Heart left ventricle (tissue), 13 donors: ENCODE measurements around the gene TMEM135.

Experiments
- CTCF ChIP-seq, 12 donors: fragments of 200-600 bp; sonication (generic) in 4 of 12; IDR thresholded peaks; one replicate each; pipeline versions ENCODE4 v1.5.0 to v1.8.0; 2018 to 2022; ENCODE audit warnings: antibody characterized with exemption in 12 of 12, mild to moderate bottlenecking in 5 of 12
- POLR2A ChIP-seq, 2 donors: fragments of 450-650 bp; IDR thresholded peaks; one replicate each; pipeline ENCODE4 v1.6.1; 2017; ENCODE audit warnings: antibody characterized with exemption in 2 of 2, mild to moderate bottlenecking in 2 of 2, moderate library complexity in 2 of 2
- donor health status: ischemic (EF 13 %, LVEDD 7.1; RV severe dilation, severe dysfunction).
- donor health status: DM: no; HTN: yes; CAD: no.
- donor health status: DM: no; HTN: no; CAD: no.
- donor health status: ischemic (EF 25% LVEDD 6.9; RV normal size, moderate dysfunction).
- donor health status: ischemic (EF 25% LVEDD 5.7; RV mildly dilated, moderate dysfunction).
- donor health status: ischemic (EF 35%, LVEDD 5.7; RV mildly dilated, moderate dysfunction).
- donor health status: nonischemic (EF 11% LVEDD 7.7; RV severe dilation, severe dysfunction).
- donor health status: DM: yes; HTN: yes; CAD: no.
- donor health status: PGD.
- donor health status: ischemic (EF 29% LVEDD 5.4; RV normal size, mild dysfunction).
- donor health status: nonischemic (EF 23%, LVEDD 6.1; RV moderate dilation, normal function).

- TF ChIP-seq CTCF (IDR thresholded peaks at IDR 0.05) (no peak), POLR2A (IDR thresholded peaks at IDR 0.05) (no peak)
Measured at GRCh38 chr11:87299041-87299481, 261.3 kb downstream of the TMEM135 start.
